HepG2 (cell line): ENCODE data around the gene GINS3. TPM values are rescaled to one million over a fixed set of nuclear protein-coding genes. Genes with fewer than 3 reads are reported as not detected.

Source experiments
- CBFB ChIP-seq: sonication (generic); formaldehyde crosslinking; IDR thresholded peaks from 2 replicates; pipeline ENCODE4 v1.4.0; 2020; ENCODE audit warnings: missing genetic modification reagents
- EED ChIP-seq: sonication (generic); formaldehyde crosslinking; IDR thresholded peaks from 2 replicates; pipeline ENCODE4 v1.5.0; 2020; ENCODE audit warnings: mild to moderate bottlenecking, missing genetic modification reagents
- HIVEP1 ChIP-seq: sonication (generic); formaldehyde crosslinking; IDR thresholded peaks from 2 replicates; pipeline ENCODE4 v1.4.0; 2020; ENCODE audit warnings: mild to moderate bottlenecking, missing genetic modification reagents
- KMT2B ChIP-seq: IDR thresholded peaks from 2 replicates; pipeline ENCODE4 v1.6.1; 2016; ENCODE audit warnings: missing genetic modification reagents, missing compliant biosample characterization
- PHB2 ChIP-seq: fragments of 450-650 bp; IDR thresholded peaks from 2 replicates; pipeline ENCODE4 v1.6.1; 2018; ENCODE audit not compliant: partially characterized antibody
- RNF2 ChIP-seq: fragments of 450-650 bp; conservative IDR thresholded peaks from 2 replicates; pipeline ENCODE4 v1.6.1; 2016; ENCODE audit warnings: low read depth
- RXRB ChIP-seq: IDR thresholded peaks from 2 replicates; pipeline ENCODE4 v1.6.1; 2016; ENCODE audit warnings: borderline replicate concordance, missing genetic modification reagents, missing compliant biosample characterization
- SETDB1 ChIP-seq: sonication (generic); formaldehyde crosslinking; IDR thresholded peaks from 2 replicates; pipeline ENCODE4 v1.5.1; 2020; ENCODE audit warnings: missing genetic modification reagents, mild to moderate bottlenecking, borderline replicate concordance
- SUZ12 ChIP-seq: fragments of 150-350 bp; IDR thresholded peaks from 2 replicates; pipeline ENCODE4 v1.6.1; 2014; ENCODE audit warnings: low read depth, low read length
- TIGD3 ChIP-seq: sonication (generic); formaldehyde crosslinking; IDR thresholded peaks from 2 replicates; pipeline ENCODE4 v1.5.1; 2020; ENCODE audit warnings: mild to moderate bottlenecking, missing genetic modification reagents, borderline replicate concordance
- U2AF1 ChIP-seq: fragments of 200-400 bp; formaldehyde crosslinking; optimal IDR thresholded peaks from 2 replicates; pipeline ENCODE3; 2017; ENCODE audit warnings: mild to moderate bottlenecking, low read depth, low read length
- UBTF ChIP-seq: sonication (generic); formaldehyde crosslinking; IDR thresholded peaks from 2 replicates; pipeline ENCODE4 v1.4.0; 2020; ENCODE audit warnings: mild to moderate bottlenecking, missing genetic modification reagents
- ZC3H13 ChIP-seq: sonication (generic); formaldehyde crosslinking; IDR thresholded peaks from 2 replicates; pipeline ENCODE4 v1.8.1; 2023; ENCODE audit warnings: mild to moderate bottlenecking, missing genetic modification reagents, moderate library complexity
- ZNF431 ChIP-seq: sonication (generic); formaldehyde crosslinking; IDR thresholded peaks from 2 replicates; pipeline ENCODE4 v1.9.0; 2022; ENCODE audit warnings: missing genetic modification reagents, low read depth, mild to moderate bottlenecking, borderline replicate concordance
- ZNF549 ChIP-seq: sonication (generic); formaldehyde crosslinking; IDR thresholded peaks from 2 replicates; pipeline ENCODE4 v1.5.0; 2020; ENCODE audit warnings: missing genetic modification reagents
- ZNF703 ChIP-seq: sonication (generic); formaldehyde crosslinking; IDR thresholded peaks from 2 replicates; pipeline ENCODE4 v1.5.1; 2020; ENCODE audit warnings: missing genetic modification reagents, mild to moderate bottlenecking, moderate library complexity, borderline replicate concordance
- ZNF878 ChIP-seq: sonication (generic); formaldehyde crosslinking; IDR thresholded peaks from 2 replicates; pipeline ENCODE4 v1.8.1; 2023; ENCODE audit warnings: mild to moderate bottlenecking, missing genetic modification reagents, moderate library complexity
- ZNF883 ChIP-seq: sonication (generic); formaldehyde crosslinking; IDR thresholded peaks from 2 replicates; pipeline ENCODE4 v1.5.1; 2020; ENCODE audit warnings: mild to moderate bottlenecking, missing genetic modification reagents; ENCODE audit errors: not compliant biosample characterization
- polyA plus RNA-seq, 8 experiments: library from polyadenylated mRNA; depleted of rRNA in 3 of 8; stranded (reverse) in 7 of 8; unstranded in 1 of 8; fragments of >200 nt; fragmentation: Illumina TruSeq in 4 of 8; extraction: Trizol in 4 of 8; gene quantifications; 2 replicates each; pipeline versions ENCODE4 v1.2.1 to v1.2.3, GENCODE V29; 2011 to 2016; ENCODE audit warnings: low read depth in 4 of 8, missing spikeins in 1 of 8, mixed read lengths in 1 of 8; ENCODE audit not compliant: insufficient read depth in 1 of 8
- total RNA-seq, 5 experiments: library from RNA; depleted of rRNA; stranded (reverse); fragments of >200 nt; fragmentation: Illumina TruSeq; extraction: Trizol; gene quantifications; 2 replicates each; pipeline ENCODE4 v1.2.3, GENCODE V29; 2016; ENCODE audit warnings: low read depth in 1 of 5
- TF ChIP-seq, protein P1 (sequence below): IDR thresholded peaks from 2 replicates; pipeline ENCODE4 v1.6.1; 2016; ENCODE audit warnings: missing compliant biosample characterization, missing genetic modification reagents, borderline replicate concordance
- TF ChIP-seq, protein P2 (sequence below): sonication (generic); formaldehyde crosslinking; IDR thresholded peaks from 2 replicates; pipeline ENCODE4 v1.5.1; 2020; ENCODE audit warnings: mild to moderate bottlenecking, missing genetic modification reagents, moderate library complexity
- TF ChIP-seq, protein P3 (sequence below): sonication (generic); formaldehyde crosslinking; IDR thresholded peaks from 2 replicates; pipeline ENCODE4 v1.5.0; 2020; ENCODE audit warnings: missing genetic modification reagents

Gene GINS3
- total and polyA plus RNA-seq, 2 of the 13 experiments (the other 11 are each of a cell fraction or from before 2014, with no cell fraction given), result 6.5 to 19.3 TPM

DNA sequence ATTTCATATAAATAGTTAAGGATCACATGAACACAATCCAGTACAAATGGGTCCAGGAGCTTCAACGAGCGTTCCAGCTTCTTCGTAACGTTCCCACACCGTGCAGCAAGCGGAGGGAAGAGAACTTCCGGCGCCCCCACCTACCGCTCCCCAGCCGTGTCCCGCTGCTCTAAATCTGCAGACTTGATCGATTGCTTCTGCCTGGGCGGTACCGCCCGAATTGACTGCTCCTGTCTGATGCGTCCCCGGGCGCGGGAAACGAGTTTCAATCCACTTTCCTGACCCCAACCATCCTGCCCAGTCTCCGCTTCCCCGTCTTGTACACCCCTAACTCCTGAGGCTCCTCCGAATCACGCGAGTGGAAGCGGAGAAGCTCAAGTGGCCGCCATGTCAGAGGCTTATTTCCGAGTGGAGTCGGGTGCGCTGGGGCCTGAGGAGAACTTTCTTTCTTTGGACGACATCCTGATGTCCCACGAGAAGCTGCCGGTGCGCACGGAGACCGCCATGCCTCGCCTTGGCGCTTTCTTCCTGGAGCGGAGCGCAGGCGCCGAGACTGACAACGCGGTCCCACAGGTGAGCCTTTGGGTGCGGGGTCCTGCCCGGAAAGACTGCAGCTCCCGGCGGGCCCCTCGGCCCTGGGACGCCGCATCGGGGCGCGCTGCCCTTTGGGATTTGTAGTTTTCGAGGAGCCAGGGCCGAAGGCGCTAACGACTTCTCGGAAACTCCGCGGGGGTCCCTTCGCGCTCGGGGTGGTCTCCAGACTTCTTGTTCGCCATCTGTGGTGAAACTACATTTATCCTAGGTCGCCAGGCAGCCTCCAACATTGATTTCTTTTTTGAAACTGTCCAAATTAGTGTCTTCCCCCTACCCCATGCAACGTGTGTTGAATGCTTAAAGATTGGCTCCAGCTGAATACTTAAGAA, at the start of gene GINS3 (continued):
- TF ChIP-seq EED, result peak; percentile 96
- TF ChIP-seq, protein P1, sequence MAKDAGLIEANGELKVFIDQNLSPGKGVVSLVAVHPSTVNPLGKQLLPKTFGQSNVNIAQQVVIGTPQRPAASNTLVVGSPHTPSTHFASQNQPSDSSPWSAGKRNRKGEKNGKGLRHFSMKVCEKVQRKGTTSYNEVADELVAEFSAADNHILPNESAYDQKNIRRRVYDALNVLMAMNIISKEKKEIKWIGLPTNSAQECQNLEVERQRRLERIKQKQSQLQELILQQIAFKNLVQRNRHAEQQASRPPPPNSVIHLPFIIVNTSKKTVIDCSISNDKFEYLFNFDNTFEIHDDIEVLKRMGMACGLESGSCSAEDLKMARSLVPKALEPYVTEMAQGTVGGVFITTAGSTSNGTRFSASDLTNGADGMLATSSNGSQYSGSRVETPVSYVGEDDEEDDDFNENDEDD, result peak; percentile 100
- peak; percentile 98 for TF ChIP-seq KMT2B (CRISPR knock-in tag)
- peak; percentile 94 for TF ChIP-seq TIGD3 (CRISPR knock-in tag)
- TF ChIP-seq ZNF431 (CRISPR knock-in tag), result 0 out of 2 replicates have a peak, but pooled peaks have one; percentile 63
- no peak for TF ChIP-seq ZNF549
- no peak for TF ChIP-seq PHB2
- peak; percentile 72 for TF ChIP-seq U2AF1
- TF ChIP-seq, protein P2, sequence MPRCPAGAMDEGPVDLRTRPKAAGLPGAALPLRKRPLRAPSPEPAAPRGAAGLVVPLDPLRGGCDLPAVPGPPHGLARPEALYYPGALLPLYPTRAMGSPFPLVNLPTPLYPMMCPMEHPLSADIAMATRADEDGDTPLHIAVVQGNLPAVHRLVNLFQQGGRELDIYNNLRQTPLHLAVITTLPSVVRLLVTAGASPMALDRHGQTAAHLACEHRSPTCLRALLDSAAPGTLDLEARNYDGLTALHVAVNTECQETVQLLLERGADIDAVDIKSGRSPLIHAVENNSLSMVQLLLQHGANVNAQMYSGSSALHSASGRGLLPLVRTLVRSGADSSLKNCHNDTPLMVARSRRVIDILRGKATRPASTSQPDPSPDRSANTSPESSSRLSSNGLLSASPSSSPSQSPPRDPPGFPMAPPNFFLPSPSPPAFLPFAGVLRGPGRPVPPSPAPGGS (CRISPR knock-in tag), result peak; percentile 87
- TF ChIP-seq RNF2, result peak; percentile 87; the same call in 1 of the 2 replicates
- peak; percentile 97 for TF ChIP-seq ZNF703 (CRISPR knock-in tag)
- TF ChIP-seq UBTF (CRISPR knock-in tag), result peak; percentile 76; the same call in 1 of the 2 replicates
- TF ChIP-seq ZNF883 (CRISPR knock-in tag), result peak; percentile 94
- peak; percentile 83 for TF ChIP-seq ZC3H13 (CRISPR knock-in tag)
- peak; percentile 87 for TF ChIP-seq CBFB (CRISPR knock-in tag)
- peak; percentile 91 for TF ChIP-seq ZNF878 (CRISPR knock-in tag)
- peak; percentile 90 for TF ChIP-seq HIVEP1
- peak; percentile 88; the same call in 1 of the 2 replicates for TF ChIP-seq SETDB1 (CRISPR knock-in tag)
- TF ChIP-seq SUZ12, result peak; percentile 88
- TF ChIP-seq, protein P3, sequence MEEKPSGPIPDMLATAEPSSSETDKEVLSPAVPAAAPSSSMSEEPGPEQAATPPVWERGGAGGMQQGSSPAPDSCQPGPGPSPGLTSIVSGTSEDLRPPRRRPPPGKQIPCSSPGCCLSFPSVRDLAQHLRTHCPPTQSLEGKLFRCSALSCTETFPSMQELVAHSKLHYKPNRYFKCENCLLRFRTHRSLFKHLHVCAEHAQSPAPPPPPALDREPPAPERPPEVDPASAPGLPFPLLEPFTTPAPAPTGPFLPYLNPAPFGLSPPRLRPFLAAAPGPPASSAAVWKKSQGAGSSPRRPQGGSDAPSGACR (CRISPR knock-in tag), result peak; percentile 93
- TF ChIP-seq RXRB (CRISPR knock-in tag), result peak; percentile 37; the same call in 1 of the 2 replicates
